GM18861 (cell line): ENCODE results near the gene ZNF211.

Source experiments
- ATAC-seq: cut with Tn5 transposase; IDR thresholded peaks from one replicate; pipeline ENCODE4 v1.9.1; 2021; ENCODE audit not compliant: unreplicated experiment

ZNF211 gene

DNA sequence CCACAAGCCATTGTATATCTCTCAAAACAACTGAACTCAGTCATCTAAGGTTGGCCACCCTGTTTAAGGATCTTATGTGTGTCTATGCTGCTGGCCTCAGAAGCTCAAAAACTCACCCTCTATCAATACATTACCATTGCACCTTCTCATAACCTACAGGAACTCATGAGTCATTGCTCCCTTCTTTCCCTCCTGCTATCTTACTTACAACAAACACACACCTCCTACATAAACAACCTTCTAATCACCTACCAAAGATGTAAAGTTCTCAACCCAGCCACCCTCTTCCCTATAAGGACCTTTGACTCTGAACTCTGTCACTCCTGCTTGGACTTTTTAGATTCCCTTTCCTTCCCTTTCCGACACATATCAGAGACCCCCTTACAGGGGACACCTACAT is 22.5 kb downstream of the ZNF211 start:
- ATAC-seq = no peak

DNA sequence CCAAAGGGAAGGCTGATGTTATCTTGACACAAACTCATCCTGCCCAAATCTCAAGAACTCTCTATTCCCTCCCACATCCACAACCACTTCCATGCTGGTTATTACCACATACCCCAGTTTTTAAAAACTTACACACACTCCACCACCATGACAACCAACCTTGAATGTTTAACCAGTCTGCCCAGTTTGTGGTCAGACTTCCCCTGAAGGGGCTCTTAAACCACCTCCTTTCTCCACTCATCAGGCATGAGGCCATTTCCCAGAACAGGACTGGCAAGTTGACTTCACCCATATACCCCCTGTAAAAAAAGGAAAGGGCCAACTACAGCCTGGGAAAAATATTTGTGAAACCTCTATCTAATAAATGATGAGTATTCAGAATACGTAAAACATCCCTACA is 23.4 kb downstream of the ZNF211 start:
- ATAC-seq = no peak

DNA sequence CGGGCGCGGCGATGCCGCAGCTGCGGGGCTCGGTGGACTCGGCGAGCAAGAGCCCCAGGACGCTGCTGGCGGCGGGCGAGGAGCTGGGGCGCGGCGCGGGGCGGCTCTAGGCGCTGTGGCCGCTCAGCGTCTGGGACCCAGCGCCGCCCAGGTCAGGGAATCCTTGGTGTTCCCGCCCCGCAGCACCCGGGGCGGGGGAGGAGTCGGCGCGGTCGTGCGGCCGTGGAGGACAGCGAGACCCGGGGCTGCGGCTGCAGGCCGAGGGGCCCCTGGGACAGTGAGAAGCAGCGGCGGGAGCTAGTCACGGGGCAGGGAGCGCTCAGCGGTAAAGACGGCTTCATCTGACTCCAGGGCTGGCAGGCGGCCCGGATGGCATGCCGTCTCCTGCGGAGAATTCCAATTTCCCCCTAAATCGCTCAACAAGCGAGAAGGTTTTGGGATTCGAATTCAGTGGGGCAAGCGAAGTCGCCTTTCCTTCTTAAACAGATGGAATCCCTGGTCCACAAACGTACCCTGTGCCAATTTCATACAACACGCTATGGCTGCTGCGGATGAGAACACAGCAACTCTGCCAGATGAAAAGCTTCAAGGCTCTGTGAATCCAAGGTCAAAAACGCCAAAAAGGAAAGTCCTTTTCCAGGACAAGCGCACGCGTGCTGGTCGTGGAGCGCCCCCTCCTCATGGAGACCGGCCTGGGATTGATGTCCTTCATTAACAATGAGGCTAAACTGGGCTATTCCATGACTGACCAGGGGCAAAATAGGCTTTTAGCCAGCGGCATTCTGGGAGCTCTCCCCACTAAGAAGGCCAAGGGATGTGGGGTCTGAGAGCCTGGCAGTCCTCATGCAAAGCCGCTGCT is 31.5 kb downstream of the ZNF211 start:
- ATAC-seq = no peak

DNA sequence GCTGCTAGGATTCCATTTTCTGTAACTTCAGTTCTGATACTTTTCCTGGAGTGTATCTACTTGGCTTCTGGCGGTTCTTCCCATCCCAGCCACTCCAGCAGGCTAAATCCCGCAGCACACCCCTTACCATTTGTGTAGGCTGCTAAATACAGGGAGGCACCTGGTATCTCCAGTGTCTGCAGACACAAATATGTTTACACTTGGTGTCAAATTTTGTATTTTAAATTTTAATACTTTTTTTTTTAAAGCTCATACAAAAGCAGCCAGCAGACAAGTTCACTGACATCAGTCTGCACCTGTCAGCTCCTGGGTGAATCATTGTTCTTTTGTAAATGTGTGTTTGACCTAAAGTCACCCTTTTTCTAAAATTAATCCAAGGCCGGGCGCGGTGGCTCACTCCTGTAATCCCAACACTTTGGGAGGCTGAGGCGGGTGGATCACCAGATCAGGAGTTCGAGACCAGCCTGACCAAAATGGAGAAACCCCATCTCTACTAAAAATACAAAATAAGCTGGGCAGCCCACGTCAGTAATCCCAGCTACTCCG is 32.4 kb downstream of the ZNF211 start:
- no peak for ATAC-seq

DNA sequence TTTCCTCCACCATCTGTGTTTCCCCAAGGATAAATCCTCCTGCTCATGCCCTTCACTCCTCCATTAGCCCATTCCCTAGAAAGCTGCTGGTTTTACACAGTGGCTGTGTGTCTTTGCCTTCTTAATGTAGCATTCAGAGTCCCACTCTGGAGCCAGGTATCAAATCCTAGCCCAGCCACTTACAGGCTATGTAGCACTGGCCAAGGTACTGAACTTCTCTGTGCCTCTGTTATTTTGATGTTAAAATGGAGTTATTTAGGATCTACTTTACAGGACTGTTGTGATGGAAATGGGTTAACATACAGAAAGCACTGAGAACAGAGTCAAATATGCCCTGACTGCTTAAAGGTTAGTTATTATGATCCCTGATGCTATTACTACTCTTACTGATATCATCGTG is 34.3 kb downstream of the ZNF211 start:
- ATAC-seq = no peak

DNA sequence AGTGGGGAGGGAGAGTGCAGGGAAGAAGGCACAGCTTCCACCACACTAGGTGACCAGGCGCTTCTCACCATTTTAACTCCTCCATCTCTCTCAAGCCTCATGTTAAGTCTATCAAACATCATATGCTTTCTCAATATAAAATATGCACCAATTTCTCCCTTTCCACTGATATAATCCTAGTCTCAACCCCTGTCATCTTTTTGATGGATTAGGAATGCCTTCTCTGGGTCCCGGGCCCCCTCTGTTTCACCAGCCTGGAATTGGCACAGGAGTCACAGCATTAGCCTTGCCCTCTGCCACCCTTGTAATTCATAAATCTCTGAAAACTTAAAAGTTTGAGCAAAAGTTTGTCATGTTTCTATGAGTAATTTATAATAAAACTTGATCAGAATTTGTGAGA is 35.7 kb downstream of the ZNF211 start, which contains the start of gene ZSCAN4:
Gene ZSCAN4, plus strand, starts transcription at position 301 of the 400 bp plus-strand sequence. CDS start 7,211 bp downstream, outside the sequence.
- no peak for ATAC-seq

DNA sequence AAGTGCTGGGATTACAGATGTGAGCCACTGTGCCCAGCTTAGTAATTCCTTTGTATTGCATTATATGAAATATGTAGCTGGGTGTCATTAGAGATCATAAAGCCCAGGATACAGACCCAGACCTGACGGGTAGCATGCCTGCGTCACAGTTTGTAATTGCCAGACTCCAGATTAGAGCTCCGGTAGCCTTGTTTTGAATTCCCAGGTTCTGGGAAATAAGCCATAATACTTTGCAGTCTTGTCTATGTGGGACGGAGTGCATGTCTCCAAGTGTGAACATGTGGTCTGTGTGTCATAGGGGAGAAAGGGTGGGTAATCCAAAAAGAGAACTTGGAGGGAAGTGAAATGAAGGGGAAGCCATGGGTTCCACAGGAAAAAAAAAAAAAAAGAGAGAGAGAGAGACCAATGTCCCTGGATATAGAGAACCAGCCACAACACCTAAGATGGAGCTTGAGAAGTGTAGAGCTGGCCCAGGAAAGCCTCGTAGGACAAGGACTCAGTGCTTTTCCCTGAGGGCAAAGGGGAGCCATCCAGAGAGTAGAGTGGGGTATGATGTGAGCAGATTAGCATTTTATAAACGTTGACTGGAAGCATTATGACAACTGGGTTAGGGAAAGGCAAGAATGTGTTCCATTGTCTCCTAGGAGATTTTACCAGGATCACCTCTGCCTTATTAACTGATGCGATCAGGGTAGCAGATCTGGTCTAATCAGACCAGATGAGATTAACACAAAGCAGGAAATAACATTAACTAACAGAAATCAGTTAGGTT is 38.3 kb downstream of the ZNF211 start:
- no peak for ATAC-seq

DNA sequence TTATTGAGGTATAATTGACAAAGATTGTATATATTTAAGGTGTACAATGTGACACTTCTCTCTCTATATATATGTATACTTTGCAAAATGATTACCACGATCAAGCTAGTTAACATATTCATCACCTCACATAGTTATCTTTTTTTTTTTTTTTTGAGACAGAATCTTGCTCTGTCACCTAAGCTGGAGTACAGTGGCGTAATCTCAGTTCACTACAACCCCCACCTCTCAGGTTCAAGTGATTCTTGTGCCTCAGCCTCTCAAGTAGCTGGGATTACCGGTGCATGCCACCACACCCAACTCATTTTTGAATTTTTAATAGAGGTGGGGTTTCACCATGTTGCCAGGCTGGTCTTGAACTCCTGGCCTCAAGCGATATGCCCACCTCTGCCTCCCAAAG is 39.5 kb downstream of the ZNF211 start:
- no peak for ATAC-seq

DNA sequence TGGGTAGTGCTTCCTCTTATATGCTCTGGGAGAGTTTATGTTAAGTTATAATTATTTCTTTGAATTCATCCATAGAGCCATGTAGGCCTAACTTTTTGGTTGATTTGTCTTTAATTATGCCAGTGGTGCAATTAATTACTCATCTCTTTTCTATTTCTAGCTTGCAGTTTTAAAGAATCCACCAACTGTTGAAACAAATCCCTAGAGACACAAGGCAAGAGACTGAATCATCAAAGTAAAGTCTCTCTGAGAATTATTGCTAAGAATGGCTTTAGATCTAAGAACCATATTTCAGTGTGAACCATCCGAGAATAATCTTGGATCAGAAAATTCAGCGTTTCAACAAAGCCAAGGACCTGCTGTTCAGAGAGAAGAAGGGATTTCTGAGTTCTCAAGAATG is 42.9 kb downstream of the ZNF211 start:
- ATAC-seq = no peak

DNA sequence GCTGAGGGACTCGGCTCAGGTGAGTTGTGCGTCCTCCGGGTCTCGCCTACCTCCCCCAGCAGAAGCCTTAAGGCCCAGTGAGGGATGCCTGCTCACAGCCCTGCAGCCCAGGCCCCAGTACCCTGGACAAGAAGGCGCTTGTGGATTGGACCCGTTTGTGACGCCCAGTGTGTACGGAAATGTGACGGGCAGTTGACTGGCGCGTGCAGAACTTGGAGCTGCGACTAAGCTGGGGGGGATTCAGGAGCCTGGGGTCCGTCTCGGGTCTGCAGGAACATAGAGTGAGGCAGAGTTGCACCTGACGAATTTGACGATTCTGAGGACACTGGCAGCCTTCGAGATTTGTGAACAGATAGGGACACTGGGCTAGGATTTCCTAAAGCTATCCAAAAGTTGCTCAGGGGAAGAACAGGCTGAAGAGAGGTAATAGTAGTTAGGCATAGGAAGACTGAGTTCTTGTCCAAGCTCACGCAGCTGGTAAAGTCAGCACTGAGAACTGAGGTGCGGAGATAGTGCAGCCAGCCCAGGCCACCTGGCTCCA is 49.3 kb downstream of the ZNF211 start:
- ATAC-seq = no peak

DNA sequence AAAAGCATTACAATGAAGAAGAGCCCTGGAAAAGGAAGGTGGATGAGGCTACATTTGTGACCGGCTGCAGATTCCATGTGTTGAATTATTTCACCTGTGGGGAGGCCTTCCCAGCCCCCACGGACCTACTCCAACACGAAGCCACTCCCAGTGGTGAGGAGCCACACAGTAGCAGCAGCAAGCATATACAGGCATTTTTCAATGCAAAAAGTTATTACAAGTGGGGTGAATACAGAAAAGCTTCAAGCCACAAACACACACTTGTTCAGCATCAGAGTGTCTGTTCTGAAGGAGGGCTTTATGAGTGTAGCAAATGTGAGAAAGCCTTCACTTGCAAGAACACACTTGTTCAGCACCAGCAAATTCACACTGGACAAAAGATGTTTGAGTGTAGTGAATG is 53.8 kb downstream of the ZNF211 start:
- ATAC-seq = no peak

DNA sequence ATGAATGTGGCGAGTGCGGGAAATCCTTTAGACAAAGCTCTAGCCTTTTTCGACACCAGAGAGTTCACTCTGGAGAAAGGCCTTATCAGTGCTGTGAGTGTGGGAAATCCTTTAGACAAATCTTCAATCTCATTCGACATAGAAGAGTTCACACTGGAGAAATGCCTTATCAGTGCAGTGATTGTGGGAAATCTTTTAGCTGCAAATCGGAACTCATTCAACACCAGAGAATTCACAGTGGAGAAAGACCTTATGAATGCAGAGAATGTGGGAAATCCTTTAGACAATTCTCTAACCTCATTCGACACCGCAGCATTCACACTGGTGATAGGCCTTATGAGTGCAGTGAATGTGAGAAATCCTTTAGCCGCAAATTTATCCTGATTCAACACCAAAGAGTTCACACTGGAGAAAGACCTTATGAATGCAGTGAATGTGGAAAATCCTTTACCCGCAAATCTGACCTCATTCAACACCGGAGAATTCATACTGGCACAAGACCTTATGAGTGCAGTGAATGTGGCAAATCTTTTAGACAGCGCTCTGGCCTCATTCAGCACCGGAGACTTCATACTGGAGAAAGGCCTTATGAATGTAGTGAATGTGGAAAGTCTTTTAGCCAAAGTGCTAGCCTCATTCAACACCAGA is 54.5 kb downstream of the ZNF211 start:
- no peak for ATAC-seq

DNA sequence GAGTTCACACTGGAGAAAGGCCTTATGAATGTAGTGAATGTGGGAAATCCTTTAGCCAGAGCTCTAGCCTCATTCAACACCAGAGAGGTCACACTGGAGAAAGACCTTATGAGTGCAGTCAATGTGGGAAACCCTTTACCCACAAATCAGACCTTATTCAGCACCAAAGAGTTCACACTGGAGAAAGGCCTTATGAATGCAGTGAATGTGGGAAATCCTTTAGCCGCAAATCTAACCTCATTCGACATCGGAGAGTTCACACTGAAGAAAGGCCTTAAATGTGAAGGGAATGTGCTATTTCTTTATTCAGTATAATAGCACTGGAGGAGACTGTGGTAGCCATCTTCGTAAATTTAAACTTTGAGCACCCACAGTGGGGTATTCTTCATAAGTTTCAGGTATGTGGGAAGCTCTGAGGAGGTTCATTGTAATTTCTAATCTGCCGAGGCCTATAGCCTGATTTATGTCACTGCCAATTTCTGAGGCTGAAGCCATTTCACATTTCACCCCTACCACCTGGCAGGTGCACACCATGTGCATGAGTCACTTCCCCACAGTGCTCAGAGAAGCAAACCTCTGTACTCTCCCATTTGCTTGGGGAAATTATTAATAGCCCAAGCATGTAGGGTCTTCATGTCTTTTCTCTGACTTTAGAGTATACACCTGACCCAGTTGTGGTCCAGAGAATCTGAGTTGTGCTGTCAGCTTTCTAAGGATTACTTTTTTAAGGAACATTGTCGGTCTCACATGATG is 55.2 kb downstream of the ZNF211 start:
- ATAC-seq = no peak

DNA sequence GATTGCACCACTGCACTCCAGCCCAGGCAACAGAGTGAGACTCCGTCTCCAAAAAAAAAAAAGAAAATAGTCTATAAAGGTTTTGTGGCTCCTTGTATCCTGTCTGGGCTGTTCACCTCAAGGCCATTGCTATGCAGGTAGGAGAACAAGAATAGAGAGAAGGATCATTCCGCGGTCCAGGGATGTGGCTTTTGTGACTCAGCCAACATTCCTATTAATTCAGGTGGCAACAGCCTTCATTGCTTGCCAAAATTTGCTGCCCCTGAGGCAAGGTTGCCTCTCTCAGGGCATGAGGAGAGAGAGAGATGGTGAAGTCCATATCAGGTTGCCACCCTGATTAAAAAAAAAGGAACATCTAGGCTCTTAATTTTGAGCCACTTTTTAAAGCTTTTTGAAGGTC is 56.8 kb downstream of the ZNF211 start:
- no peak for ATAC-seq
